Measurements from ENCODE around the gene ABHD6.

ABHD6 gene

GRCh38 chr3:58200846-58201355 lies 36.7 kb upstream of the ABHD6 start:
- TF ChIP-seq EGR1 (IDR thresholded peaks at IDR 0.05): no peak

GRCh38 chr3:58202917-58203360 lies 34.7 kb upstream of the ABHD6 start:
- TF ChIP-seq RAD21 (IDR thresholded peaks at IDR 0.05; ENCODE audit: low read depth) (no peak), FOXM1 (IDR thresholded peaks at IDR 0.05; ENCODE audit: borderline replicate concordance, low read depth) (no peak), USF1 (IDR thresholded peaks at IDR 0.05) (no peak), CREB1 (IDR thresholded peaks at IDR 0.05; ENCODE audit: low read depth) (no peak), TCF12 (IDR thresholded peaks at IDR 0.05; ENCODE audit: low read depth) (no peak), REST (IDR thresholded peaks at IDR 0.05; ENCODE audit: low read depth) (no peak), CEBPB (IDR thresholded peaks at IDR 0.05) (no peak)

GRCh38 chr3:58203541-58203940 lies 34.1 kb upstream of the ABHD6 start:
- no peak for TF ChIP-seq TEAD4 (IDR thresholded peaks at IDR 0.05)
- no peak for TF ChIP-seq TAF1 (IDR thresholded peaks at IDR 0.05; ENCODE audit: low read depth)
- no peak for TF ChIP-seq FOXM1 (IDR thresholded peaks at IDR 0.05; ENCODE audit: borderline replicate concordance, low read depth)
- TF ChIP-seq CEBPB (IDR thresholded peaks at IDR 0.05): no peak
- TF ChIP-seq ZBTB7A (IDR thresholded peaks at IDR 0.05; ENCODE audit: low read depth): no peak
- no peak for TF ChIP-seq RAD21 (IDR thresholded peaks at IDR 0.05; ENCODE audit: low read depth)
- TF ChIP-seq EP300 (IDR thresholded peaks at IDR 0.05; ENCODE audit: borderline replicate concordance): no peak
- TF ChIP-seq YY1 (IDR thresholded peaks at IDR 0.05; ENCODE audit: low read depth): no peak

GRCh38 chr3:58204720-58205119 lies 32.9 kb upstream of the ABHD6 start:
- no peak for TF ChIP-seq USF1 (IDR thresholded peaks at IDR 0.05)
- TF ChIP-seq REST (IDR thresholded peaks at IDR 0.05; ENCODE audit: low read depth): no peak
- TF ChIP-seq TAF1 (IDR thresholded peaks at IDR 0.05; ENCODE audit: low read depth): no peak
- no peak for TF ChIP-seq EGR1 (IDR thresholded peaks at IDR 0.05)
- no peak for TF ChIP-seq FOXM1 (IDR thresholded peaks at IDR 0.05; ENCODE audit: borderline replicate concordance, low read depth)
- no peak for TF ChIP-seq TCF12 (IDR thresholded peaks at IDR 0.05; ENCODE audit: low read depth)
- TF ChIP-seq EP300 (IDR thresholded peaks at IDR 0.05; ENCODE audit: borderline replicate concordance): no peak
- no peak for TF ChIP-seq ZBTB7A (IDR thresholded peaks at IDR 0.05; ENCODE audit: low read depth)
- TF ChIP-seq CEBPB (IDR thresholded peaks at IDR 0.05): no peak
- no peak for TF ChIP-seq CREB1 (IDR thresholded peaks at IDR 0.05; ENCODE audit: low read depth)
- TF ChIP-seq YY1 (IDR thresholded peaks at IDR 0.05; ENCODE audit: low read depth): no peak
- TF ChIP-seq TEAD4 (IDR thresholded peaks at IDR 0.05): no peak

GRCh38 chr3:58205981-58206380 lies 31.6 kb upstream of the ABHD6 start:
- no peak for TF ChIP-seq ZBTB7A (IDR thresholded peaks at IDR 0.05; ENCODE audit: low read depth)
- TF ChIP-seq NFIC (IDR thresholded peaks at IDR 0.05): no peak
- TF ChIP-seq FOXM1 (IDR thresholded peaks at IDR 0.05; ENCODE audit: borderline replicate concordance, low read depth): no peak
- TF ChIP-seq EGR1 (IDR thresholded peaks at IDR 0.05): no peak
- TF ChIP-seq MAX (IDR thresholded peaks at IDR 0.05): no peak
- no peak for TF ChIP-seq USF1 (IDR thresholded peaks at IDR 0.05)
- TF ChIP-seq YY1 (IDR thresholded peaks at IDR 0.05; ENCODE audit: low read depth): no peak
- no peak for TF ChIP-seq CEBPB (IDR thresholded peaks at IDR 0.05)
- no peak for TF ChIP-seq RAD21 (IDR thresholded peaks at IDR 0.05; ENCODE audit: low read depth)
- TF ChIP-seq EP300 (IDR thresholded peaks at IDR 0.05; ENCODE audit: borderline replicate concordance): no peak
- TF ChIP-seq TAF1 (IDR thresholded peaks at IDR 0.05; ENCODE audit: low read depth): no peak
- no peak for TF ChIP-seq TEAD4 (IDR thresholded peaks at IDR 0.05)
- no peak for TF ChIP-seq TCF12 (IDR thresholded peaks at IDR 0.05; ENCODE audit: low read depth)
- no peak for TF ChIP-seq CREB1 (IDR thresholded peaks at IDR 0.05; ENCODE audit: low read depth)
- TF ChIP-seq REST (IDR thresholded peaks at IDR 0.05; ENCODE audit: low read depth): no peak
